Peyer's patch (tissue), 4 donors: Measurements from ENCODE around the gene FCSK. TPM values are rescaled to one million over a fixed set of nuclear protein-coding genes. Genes with fewer than 3 reads are reported as not detected.

Experiments used
- DNase-seq, 3 donors: peaks; one replicate each; pipeline ENCODE4 v3.0.0-alpha.2; 2017 to 2019
- H3K27ac ChIP-seq, 4 donors: fragments of 200-600 bp; sonication (generic); one replicate each; pipeline ENCODE4 v1.5.1; 2016 to 2019
- H3K27me3 ChIP-seq, 2 donors: fragments of 200-600 bp; sonication (generic); one replicate each; pipeline ENCODE4 v1.5.1; 2019
- H3K36me3 ChIP-seq, 3 donors: fragments of 200-600 bp; sonication (generic); one replicate each; pipeline ENCODE4 v1.5.1; 2016 to 2019
- H3K4me1 ChIP-seq, 4 donors: fragments of 200-600 bp; sonication (generic); one replicate each; pipeline ENCODE4 v1.5.1; 2016 to 2019
- H3K4me3 ChIP-seq, 4 donors: fragments of 200-600 bp; sonication (generic); 1 replicate in 3 of 4; 2 replicates in 1 of 4; pipeline ENCODE4 v1.5.1; 2016 to 2019; ENCODE audit warnings: mild to moderate bottlenecking in 1 of 4
- H3K9me3 ChIP-seq, 4 donors: fragments of 200-600 bp; sonication (generic); one replicate each; pipeline ENCODE4 v1.5.1; 2016 to 2019; ENCODE audit warnings: mild to moderate bottlenecking in 1 of 4
- POLR2A ChIP-seq, 2 donors: fragments of 450-650 bp; IDR thresholded peaks; one replicate each; pipeline ENCODE4 v1.5.1; 2017; ENCODE audit warnings: antibody characterized with exemption in 2 of 2, mild to moderate bottlenecking in 2 of 2, moderate library complexity in 2 of 2
- total RNA-seq, 4 donors: library from RNA; depleted of rRNA; stranded (reverse); fragments of >200 nt; gene quantifications; one replicate each; pipeline ENCODE4 v1.1.0, GENCODE V29; 2016
- TF ChIP-seq, protein P1 (sequence below), 6 experiments: fragments of 450-650 bp in 4 of 6; fragments of 200-600 bp in 2 of 6; sonication (generic) in 1 of 6; IDR thresholded peaks; one replicate each; pipeline ENCODE4 v1.5.1; 2017 to 2019; ENCODE audit warnings: antibody characterized with exemption in 6 of 6, mild to moderate bottlenecking in 3 of 6, moderate library complexity in 1 of 6

The FCSK gene
- total RNA-seq, 4 donors from 2014 or later = 32.2 to 127 (median 52.9) TPM

DNA sequence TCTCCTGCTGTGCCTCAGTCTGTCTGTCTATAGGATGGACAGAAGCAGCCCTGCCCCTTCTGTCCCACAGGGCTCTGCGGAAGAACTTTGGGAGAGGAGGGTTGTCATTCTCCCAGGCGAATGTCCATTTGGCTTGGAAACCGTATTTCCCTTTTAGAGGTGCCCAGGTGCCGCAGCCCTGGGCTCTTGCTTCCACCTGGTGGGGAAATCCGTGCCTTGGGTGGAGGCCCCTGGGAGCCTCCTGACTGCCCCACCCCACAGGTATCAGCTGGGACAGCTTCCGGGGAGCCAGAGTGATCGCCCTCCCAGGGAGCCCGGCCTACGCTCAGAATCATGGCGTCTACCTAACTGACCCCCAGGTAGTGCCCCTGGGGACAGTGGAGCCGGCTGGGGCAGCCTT lies 12.7 kb downstream of the FCSK start:
- no peak for DNase-seq
- H3K27me3 ChIP-seq = no peaks in the 10 kb centered on the region
- no peak overlapping the region for H3K27ac ChIP-seq
- no peaks in the 10 kb centered on the region for H3K9me3 ChIP-seq
- H3K4me3 ChIP-seq = no peak overlapping the region
- peaks cover 0 to 66% (median 0%) of the 10 kb centered on the region in 3 donors for H3K36me3 ChIP-seq
- no peaks in the 10 kb centered on the region for H3K4me1 ChIP-seq
- TF ChIP-seq, protein P1, sequence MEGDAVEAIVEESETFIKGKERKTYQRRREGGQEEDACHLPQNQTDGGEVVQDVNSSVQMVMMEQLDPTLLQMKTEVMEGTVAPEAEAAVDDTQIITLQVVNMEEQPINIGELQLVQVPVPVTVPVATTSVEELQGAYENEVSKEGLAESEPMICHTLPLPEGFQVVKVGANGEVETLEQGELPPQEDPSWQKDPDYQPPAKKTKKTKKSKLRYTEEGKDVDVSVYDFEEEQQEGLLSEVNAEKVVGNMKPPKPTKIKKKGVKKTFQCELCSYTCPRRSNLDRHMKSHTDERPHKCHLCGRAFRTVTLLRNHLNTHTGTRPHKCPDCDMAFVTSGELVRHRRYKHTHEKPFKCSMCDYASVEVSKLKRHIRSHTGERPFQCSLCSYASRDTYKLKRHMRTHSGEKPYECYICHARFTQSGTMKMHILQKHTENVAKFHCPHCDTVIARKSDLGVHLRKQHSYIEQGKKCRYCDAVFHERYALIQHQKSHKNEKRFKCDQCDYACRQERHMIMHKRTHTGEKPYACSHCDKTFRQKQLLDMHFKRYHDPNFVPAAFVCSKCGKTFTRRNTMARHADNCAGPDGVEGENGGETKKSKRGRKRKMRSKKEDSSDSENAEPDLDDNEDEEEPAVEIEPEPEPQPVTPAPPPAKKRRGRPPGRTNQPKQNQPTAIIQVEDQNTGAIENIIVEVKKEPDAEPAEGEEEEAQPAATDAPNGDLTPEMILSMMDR (IDR thresholded peaks at IDR 0.05) = peak in 3 of 6 experiments; percentile 23 to 39 (median 34)
- no peak for TF ChIP-seq POLR2A (IDR thresholded peaks at IDR 0.05)

DNA sequence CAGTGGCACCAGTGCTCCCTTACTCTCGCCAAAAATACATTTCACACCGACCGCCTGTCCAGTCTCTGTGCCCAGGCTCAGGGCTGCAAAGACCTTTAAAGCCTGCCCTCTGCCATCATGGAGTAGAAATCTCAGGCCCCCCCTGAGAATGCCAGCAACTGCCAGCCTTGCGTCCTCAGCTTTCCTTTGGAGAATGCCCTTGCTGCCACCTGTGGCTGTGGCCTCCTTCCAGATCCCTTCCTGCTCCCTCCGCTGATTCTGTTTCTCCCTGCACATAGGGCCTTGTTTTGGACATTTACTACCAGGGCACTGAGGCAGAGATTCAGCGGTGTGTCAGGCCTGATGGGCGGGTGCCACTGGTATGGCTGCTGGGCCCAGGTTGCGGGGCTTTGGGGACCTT lies 13.2 kb downstream of the FCSK start:
- TF ChIP-seq, protein P1 (IDR thresholded peaks at IDR 0.05) = no peak
- TF ChIP-seq POLR2A (IDR thresholded peaks at IDR 0.05) = no peak
- H3K36me3 ChIP-seq = peaks cover 0 to 65% (median 0%) of the 10 kb centered on the region in 3 donors
- no peak overlapping the region for H3K27ac ChIP-seq
- no peak overlapping the region for H3K4me3 ChIP-seq
- no peaks in the 10 kb centered on the region for H3K9me3 ChIP-seq
- no peak for DNase-seq
- H3K27me3 ChIP-seq = no peaks in the 10 kb centered on the region
- H3K4me1 ChIP-seq = no peaks in the 10 kb centered on the region

DNA sequence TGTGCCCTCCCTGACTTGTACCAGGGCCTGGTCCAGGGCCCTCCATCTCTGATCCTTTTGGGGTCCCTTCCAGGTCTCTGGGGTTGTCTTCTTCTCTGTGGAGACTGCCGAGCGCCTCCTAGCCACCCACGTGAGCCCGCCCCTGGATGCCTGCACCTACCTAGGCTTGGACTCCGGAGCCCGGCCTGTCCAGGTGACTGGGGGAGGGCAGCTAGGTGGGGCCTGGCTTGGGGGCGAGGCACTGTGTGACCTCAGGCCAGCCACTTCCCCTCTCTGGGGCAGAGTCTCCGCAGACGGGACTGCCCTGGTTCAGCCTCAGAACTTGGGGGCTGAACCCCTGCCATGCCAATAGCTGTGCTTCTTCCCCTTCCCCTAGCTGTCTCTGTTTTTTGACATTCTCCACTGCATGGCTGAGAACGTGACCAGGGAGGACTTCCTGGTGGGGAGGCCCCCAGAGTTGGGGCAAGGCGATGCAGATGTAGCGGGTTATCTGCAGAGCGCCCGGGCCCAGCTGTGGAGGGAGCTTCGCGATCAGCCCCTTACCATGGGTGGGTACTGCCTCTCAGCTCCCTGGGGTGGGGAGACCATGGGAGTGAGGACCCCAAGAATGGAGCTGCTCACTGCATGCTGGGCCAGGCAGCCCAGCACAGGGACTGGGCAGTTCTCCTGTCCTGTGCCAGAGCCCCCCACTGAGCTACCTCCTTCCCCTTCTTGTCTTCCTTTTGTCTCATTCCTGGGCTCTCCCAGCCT lies 14.6 kb downstream of the FCSK start:
- no peak for DNase-seq
- Histone ChIP-seq H3K36me3 (peaks cover 0 to 65% (median 0%) of the 10 kb centered on the region in 3 donors), H3K4me1 (no peaks in the 10 kb centered on the region), H3K4me3 (no peak overlapping the region), H3K27me3 (no peaks in the 10 kb centered on the region), H3K27ac (no peak overlapping the region), H3K9me3 (no peaks in the 10 kb centered on the region)
- no peak for TF ChIP-seq POLR2A (IDR thresholded peaks at IDR 0.05)
- TF ChIP-seq, protein P1 (IDR thresholded peaks at IDR 0.05) = no peak

DNA sequence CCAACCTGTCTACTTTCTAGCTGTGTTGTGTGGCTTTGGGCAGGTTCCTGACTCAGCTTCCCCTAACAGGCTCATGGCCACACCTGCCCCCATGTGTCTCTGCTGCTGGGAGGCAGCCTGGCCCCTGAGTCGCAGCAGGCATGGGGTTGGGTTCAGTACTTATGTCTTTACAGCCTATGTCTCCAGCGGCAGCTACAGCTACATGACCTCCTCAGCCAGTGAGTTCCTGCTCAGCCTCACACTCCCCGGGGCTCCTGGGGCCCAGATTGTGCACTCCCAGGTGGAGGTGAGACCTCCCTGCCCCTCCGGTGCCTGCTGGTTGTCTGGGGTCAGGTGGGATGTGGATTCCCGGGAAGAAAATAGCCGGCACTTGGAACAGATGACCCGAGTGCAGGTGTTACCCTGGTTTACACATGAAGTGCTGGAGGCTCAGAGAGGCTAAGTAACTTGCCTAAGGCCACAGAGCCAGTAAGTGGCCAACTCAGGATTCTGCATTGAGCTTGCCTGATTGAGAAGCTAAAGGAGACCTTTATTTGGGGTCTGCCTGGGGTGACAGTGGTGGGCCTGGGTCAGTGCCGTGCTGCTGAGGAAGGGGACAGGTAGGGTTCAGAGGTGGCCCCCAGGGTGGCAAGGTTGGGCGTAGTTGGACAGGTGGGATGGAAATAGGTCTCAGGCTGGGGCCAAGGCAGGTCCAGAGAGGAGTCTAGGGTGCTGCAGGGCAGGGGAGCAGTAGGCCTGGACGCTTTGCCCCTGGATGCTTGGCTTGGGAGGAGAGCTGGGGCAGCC lies 15.9 kb downstream of the FCSK start:
- H3K9me3 ChIP-seq = no peaks in the 10 kb centered on the region
- H3K4me1 ChIP-seq = no peaks in the 10 kb centered on the region
- no peak for DNase-seq
- TF ChIP-seq, protein P1 (IDR thresholded peaks at IDR 0.05) = no peak
- TF ChIP-seq POLR2A (IDR thresholded peaks at IDR 0.05) = no peak
- no peaks in the 10 kb centered on the region for H3K27me3 ChIP-seq
- H3K27ac ChIP-seq = no peak overlapping the region
- H3K36me3 ChIP-seq = peaks cover 0 to 65% (median 0%) of the 10 kb centered on the region in 3 donors
- H3K4me3 ChIP-seq = no peak overlapping the region

DNA sequence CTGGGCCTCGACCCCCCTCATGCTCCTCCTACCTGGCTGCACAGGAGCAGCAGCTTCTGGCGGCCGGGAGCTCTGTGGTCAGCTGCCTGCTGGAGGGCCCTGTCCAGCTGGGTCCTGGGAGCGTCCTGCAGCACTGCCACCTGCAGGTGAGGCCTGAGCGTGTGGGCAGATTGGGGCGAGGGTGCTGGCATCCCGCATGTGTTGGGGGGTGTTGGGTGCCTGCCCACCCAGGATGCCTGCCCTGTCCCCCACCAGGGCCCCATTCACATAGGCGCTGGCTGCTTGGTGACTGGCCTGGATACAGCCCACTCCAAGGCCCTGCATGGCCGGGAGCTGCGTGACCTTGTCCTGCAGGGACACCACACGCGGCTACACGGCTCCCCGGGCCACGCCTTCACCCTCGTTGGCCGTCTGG lies 16.5 kb downstream of the FCSK start:
- H3K27me3 ChIP-seq = no peaks in the 10 kb centered on the region
- TF ChIP-seq, protein P1 (IDR thresholded peaks at IDR 0.05) = peak in 4 of 6 experiments; percentile 27 to 57 (median 50)
- TF ChIP-seq POLR2A (IDR thresholded peaks at IDR 0.05) = no peak
- no peaks in the 10 kb centered on the region for H3K9me3 ChIP-seq
- H3K27ac ChIP-seq = no peak overlapping the region
- no peak overlapping the region for H3K4me3 ChIP-seq
- peak in 1 of 3 donors; percentile 65 for DNase-seq
- H3K4me1 ChIP-seq = no peaks in the 10 kb centered on the region
- peaks cover 0 to 63% (median 0%) of the 10 kb centered on the region in 3 donors for H3K36me3 ChIP-seq
